NCI-H510A (cell line): Measurements from ENCODE around the gene FAM13A.
"Not testable (repeated sequence)": the region's sequence is repeated elsewhere in the genome, so short reads cannot be mapped to it uniquely, and the experiment has no call there.

ENCODE experiments used
- DNase-seq: peaks from one replicate; lab custom pipeline; 2025; lab: John Stamatoyannopoulos, UW

The FAM13A gene

GRCh38 chr4:89056953-89057398 lies at the start of gene FAM13A:
FAM13A (minus strand) TSS chr4:89057185; CDS start chr4:89056964, 221 bp downstream.
- peak; percentile 93 for DNase-seq

GRCh38 chr4:89105726-89106125 lies 48.7 kb upstream of the FAM13A start:
- DNase-seq, result no peak

DNA sequence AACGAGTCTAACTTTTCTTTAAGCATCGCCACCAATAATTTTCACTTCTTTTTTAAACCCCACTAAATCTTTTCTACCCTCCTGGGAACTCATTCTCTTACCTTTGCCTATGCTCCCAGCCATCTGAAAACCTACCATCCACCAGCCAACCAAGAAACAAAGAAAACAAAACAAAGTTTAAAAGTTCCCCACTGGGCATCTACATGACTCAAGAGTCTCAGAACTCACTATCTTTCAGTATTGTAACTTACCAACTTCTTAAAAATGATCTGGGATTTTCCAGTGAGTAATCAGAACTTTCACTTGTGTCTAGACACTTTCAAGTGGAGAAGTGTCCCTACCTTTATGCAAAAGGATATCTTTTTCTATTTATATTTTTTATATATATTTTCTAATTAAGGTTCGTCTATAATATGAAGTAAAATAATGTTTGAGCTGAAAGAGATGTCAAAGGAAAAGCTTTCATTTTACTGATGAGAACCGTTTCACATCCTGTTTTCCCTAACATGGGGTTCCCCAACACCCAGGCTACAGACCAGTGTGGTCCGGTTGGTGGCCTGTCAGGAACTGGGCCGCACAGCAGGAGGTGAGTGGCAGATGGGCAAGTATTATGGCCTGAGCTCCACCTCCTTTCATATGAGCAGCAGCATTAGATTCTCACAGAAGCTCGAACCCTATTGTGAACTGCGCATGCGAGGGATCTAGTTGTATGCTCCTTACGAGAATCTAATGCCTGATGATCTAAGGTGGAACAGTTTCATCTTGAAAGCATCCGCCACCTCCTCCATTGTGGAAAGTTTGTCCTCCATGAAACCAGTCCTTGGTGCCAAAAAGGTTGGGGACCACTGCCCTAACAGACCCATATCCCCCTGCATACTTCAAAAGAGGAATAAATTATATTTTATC lies 44.5 kb upstream of the FAM13A start:
- no peak for DNase-seq

- DNase-seq, result no peak
These were observed 43.9 kb upstream of the FAM13A start for GRCh38 chr4:89100853-89101252.

DNA sequence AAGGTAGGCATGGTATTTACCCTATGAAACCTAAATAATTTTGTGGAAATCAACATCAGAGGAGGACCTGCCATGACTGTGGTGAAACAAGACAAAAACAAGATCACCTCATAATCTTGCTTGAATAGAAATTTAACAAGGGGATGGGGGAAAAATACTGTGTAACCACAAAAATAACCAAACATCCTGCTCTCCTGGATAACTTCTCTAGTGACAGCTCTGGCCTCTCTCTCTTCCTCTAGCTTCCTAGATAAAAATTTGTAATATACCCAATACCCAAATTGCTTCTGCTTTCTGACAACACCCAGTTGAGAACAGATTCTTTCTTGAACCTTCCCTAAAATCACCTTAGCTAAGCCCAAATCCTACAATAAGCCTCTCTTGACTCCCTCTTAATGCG lies 42.5 kb upstream of the FAM13A start:
- no peak for DNase-seq

GRCh38 chr4:89099034-89099433 lies 42.0 kb upstream of the FAM13A start:
- DNase-seq, result no peak

GRCh38 chr4:89078300-89078699 lies 21.3 kb upstream of the FAM13A start:
- DNase-seq, result no peak

GRCh38 chr4:89077761-89078160 lies 20.8 kb upstream of the FAM13A start:
- DNase-seq, result no peak

DNA sequence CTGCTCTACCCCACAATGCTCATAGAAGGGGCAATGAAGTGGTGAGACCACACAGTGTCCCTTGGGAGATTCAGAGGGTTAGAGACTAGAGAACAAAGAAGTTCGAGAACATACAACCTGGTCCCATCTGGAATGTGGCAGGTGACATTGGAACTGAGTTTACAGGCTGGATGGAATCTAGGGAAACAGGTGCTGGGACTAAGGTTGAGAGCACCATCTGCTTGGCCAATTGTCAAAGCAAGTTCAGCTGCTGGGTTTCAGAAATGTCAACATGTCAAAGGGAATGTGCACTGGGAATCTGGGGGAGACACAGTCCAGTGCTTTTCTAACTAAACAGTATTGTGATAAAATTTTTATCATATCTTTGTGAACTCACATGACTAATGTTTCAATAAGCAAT lies 15.9 kb upstream of the FAM13A start:
- DNase-seq, result peak; percentile 1

DNA sequence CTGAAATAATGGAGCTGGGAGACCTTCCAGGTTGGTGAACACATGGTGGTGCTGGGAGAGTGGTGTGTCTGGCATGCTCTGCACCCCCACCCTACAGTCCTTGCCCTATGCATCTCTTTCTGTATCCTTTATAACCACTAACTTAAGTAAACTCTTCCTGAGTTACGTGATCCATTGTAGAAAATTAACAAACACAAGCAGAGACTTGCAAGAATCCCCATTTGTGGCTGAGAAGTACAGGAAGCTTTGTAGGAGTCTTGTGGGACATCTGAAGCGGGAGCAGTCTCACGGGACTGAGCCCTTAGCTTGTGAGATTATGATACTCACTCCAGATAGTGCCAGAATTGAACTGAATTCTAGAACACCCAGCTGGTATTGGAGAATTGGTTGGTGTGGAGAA lies 14.3 kb upstream of the FAM13A start:
- no peak for DNase-seq

- no peak for DNase-seq
These were observed 13.1 kb upstream of the FAM13A start for GRCh38 chr4:89070041-89070440.

DNA sequence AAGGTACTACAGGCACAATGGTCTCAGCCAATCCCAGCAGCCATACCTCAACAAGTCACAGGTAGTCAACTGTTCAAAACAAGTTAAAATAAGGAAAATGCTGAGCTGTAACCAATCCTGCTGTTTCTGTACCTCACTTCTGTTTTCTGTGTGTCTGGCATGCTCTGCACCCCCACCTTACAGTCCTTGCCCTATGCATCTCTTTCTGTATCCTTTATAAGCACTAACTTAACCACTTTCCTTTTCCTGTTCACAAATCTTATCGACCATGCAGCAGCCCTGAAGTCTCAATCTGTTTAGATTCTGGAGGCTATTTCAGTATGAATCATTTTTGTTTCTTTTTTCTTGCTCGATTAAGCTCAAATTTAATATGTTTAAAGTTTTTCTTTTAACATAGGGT lies 12.5 kb upstream of the FAM13A start:
- DNase-seq, result no peak

DNA sequence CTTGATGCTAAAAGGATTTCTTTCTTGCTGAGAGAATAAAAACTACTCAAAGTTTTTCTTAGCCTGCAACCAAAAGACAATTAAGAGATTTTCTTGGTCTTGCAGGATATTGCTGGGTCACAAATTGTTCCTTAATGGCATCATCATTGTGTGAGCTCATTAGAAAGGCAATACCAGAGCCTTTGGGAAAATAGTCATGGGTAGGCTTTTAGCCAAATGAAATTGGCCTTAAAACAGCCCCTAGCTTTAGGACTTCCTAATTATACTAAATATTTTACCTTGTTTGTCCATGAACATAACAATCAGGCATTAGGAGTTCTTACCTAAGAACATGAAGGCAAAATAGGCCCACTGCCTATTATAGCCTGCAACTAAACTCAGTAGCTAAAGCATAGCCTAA lies 10.4 kb upstream of the FAM13A start:
- no peak for DNase-seq

DNA sequence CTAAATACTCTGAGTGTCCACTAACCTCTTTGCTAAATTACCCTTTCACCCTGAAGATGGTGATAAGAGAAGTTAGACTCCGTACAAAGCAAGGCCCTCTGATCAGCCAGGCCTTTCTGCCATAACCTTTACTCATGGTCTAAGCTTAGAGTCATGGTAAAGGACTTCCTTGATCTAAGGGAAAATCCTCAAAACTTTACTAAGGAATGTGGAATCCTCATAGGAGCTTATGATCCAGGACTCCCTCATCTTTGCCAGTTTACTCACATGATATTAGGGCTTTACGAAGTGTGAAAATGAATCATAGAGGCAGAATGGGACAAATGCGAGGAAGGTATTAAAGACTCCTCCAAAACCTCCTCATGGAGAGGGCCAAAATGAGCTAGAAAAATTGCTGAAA lies 7.9 kb upstream of the FAM13A start:
- no peak for DNase-seq

- DNase-seq, result not testable (repeated sequence)
These were observed 859 bp upstream of the FAM13A start for GRCh38 chr4:89057844-89058243.

- DNase-seq, result no peak
These were observed 563 bp downstream of the FAM13A start for GRCh38 chr4:89056292-89056952.

DNA sequence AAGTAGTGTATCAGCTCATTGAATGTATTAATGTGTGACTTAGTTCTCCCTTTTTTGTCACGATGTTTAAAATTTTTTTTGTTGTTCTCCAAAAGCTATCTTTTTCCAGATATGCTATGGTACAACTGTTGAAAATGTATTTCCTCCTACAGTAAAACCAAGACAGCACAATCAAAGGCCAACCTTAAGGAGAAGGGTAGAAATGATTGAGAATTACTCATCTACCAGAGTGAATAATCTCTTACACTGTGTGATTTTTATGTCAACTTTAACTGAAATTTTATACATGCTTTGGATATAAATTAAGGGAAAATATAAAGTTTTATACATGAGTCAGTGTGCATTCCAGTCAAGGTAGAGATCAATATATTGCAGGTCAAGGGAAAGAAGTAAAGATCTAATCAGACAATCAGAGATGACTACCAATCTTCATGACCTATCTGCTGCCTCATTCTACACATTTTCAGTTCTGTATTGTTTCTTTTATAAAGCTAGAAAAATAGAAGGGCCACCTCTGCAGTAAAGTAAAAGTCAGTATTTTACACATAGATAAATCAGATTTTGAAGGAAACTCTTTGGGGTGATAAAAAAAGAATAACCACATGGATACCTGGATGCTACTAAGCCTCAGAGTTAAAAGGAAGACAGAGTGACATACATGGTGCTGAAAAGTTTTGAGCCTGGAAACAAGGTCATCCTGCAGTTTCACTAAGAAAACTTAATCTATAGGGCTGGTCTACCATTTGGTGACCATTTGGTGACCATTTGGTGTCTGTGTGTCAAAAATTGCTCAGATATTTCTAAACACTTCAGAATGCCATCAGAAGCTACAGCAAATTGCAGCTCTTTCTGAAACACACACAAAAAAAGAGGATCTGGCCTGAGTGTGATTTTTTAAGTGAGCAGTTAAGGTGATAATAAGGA lies 1.6 kb downstream of the FAM13A start:
- DNase-seq, result no peak

DNA sequence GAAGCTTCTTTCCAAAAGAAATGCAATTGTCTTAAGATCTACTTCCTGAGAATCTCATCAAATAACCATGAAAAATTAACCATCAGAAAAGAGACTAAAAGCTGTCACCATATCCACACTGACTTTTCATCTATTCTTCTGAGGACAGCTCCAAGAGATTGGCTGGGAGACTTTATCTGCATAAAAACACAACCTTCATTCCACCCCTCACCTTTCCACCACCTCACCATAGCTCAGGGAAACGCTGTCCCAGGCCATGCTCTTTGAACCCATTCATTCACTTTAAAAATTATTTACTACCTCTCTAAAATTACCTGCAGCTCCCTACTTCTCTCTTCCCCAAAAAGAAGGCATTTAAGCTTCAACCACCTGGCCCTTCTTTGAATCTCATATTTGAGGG lies 2.4 kb downstream of the FAM13A start:
- no peak for DNase-seq

- no peak for DNase-seq
These were observed 7.1 kb downstream of the FAM13A start for GRCh38 chr4:89049853-89050252.

- DNase-seq, result no peak
These were observed 7.9 kb downstream of the FAM13A start for GRCh38 chr4:89048906-89049601.

GRCh38 chr4:89044147-89044900 lies 12.7 kb downstream of the FAM13A start:
- no peak for DNase-seq
